GM12872 (cell line): ENCODE results near the gene CLEC4G.

ENCODE experiments used
- CTCF ChIP-seq: IDR thresholded peaks from 3 replicates; pipeline ENCODE4 v1.5.1; 2011; ENCODE audit warnings: low read depth, mild to moderate bottlenecking, low read length, moderate library complexity; ENCODE audit not compliant: insufficient read depth

The CLEC4G gene

GRCh38 chr19:7738023-7738422, 6.1 kb upstream of the CLEC4G start:
- TF ChIP-seq CTCF, result no peak

GRCh38 chr19:7737215-7737614, 5.3 kb upstream of the CLEC4G start:
- no peak for TF ChIP-seq CTCF

GRCh38 chr19:7736148-7736547, 4.2 kb upstream of the CLEC4G start:
- no peak for TF ChIP-seq CTCF

GRCh38 chr19:7734220-7735203, 2.6 kb upstream of the CLEC4G start:
- TF ChIP-seq CTCF, result no peak

- TF ChIP-seq CTCF, result no peak
Measured at GRCh38 chr19:7733376-7733775, 1.5 kb upstream of the CLEC4G start.

GRCh38 chr19:7731615-7732014, 295 bp downstream of the CLEC4G start:
- TF ChIP-seq CTCF, result no peak

- TF ChIP-seq CTCF, result no peak
Measured at GRCh38 chr19:7731218-7731595, 703 bp downstream of the CLEC4G start.
